NCI-H146 (cell line): Measurements from ENCODE around the gene SPI1.

ENCODE experiments used
- DNase-seq: peaks from one replicate; lab custom pipeline; 2025; lab: John Stamatoyannopoulos, UW

The SPI1 gene

GRCh38 chr11:47357985-47358730 is 20.2 kb downstream of the SPI1 start:
- DNase-seq, result no peak

- no peak for DNase-seq
Observed at GRCh38 chr11:47356998-47357329, 21.4 kb downstream of the SPI1 start.

- no peak for DNase-seq
Observed at GRCh38 chr11:47356129-47356997, 22.0 kb downstream of the SPI1 start.

- DNase-seq, result peak; percentile 96
Observed at GRCh38 chr11:47355283-47356128, 22.8 kb downstream of the SPI1 start.

GRCh38 chr11:47354913-47355282 is 23.4 kb downstream of the SPI1 start:
- peak; percentile 41 for DNase-seq

GRCh38 chr11:47353978-47354774 is 24.2 kb downstream of the SPI1 start:
- no peak for DNase-seq

- no peak for DNase-seq
Observed at GRCh38 chr11:47352556-47352955, 25.8 kb downstream of the SPI1 start, which contains the start of gene MYBPC3. MYBPC3 (minus strand) TSS chr11:47352702; CDS start chr11:47352647, 55 bp downstream.

- no peak for DNase-seq
Observed at GRCh38 chr11:47351156-47352126, 26.9 kb downstream of the SPI1 start.

- DNase-seq, result no peak
Observed at GRCh38 chr11:47350315-47350714, 28.0 kb downstream of the SPI1 start.

GRCh38 chr11:47349521-47350095 is 28.7 kb downstream of the SPI1 start:
- DNase-seq, result no peak

GRCh38 chr11:47348859-47349258 is 29.5 kb downstream of the SPI1 start:
- peak; percentile 18 for DNase-seq

GRCh38 chr11:47348131-47348802 is 30.1 kb downstream of the SPI1 start:
- no peak for DNase-seq

GRCh38 chr11:47347137-47347536 is 31.2 kb downstream of the SPI1 start:
- no peak for DNase-seq

GRCh38 chr11:47345890-47346563 is 32.3 kb downstream of the SPI1 start:
- DNase-seq, result no peak

- DNase-seq, result no peak
Observed at GRCh38 chr11:47342854-47343253, 35.5 kb downstream of the SPI1 start.

GRCh38 chr11:47342036-47342803 is 36.1 kb downstream of the SPI1 start:
- DNase-seq, result no peak

- no peak for DNase-seq
Observed at GRCh38 chr11:47340980-47341775, 37.2 kb downstream of the SPI1 start.
